Fibroblast of lung (primary cell): Measurements from ENCODE around the gene ZNF354C. TPM values are rescaled to one million over a fixed set of nuclear protein-coding genes. Genes with fewer than 3 reads are reported as not detected.

ENCODE experiments used
- DNase-seq, 2 donors: peaks; one replicate each; pipeline versions ENCODE4 v3.0.0 to v3.0.0-alpha.2; 2010; ENCODE audit warnings: low read depth in 2 of 2
- H2AFZ ChIP-seq: 2 replicates; pipeline ENCODE4 v1.5.1; 2012; ENCODE audit warnings: low read length, control low read depth, inconsistent platforms
- H3K27ac ChIP-seq: 2 replicates; pipeline ENCODE4 v1.5.1; 2011; ENCODE audit warnings: low read length, control low read depth; ENCODE audit not compliant: insufficient read depth
- H3K27me3 ChIP-seq: 2 replicates; pipeline ENCODE4 v1.5.1; 2011; ENCODE audit warnings: mild to moderate bottlenecking, low read length; ENCODE audit not compliant: control insufficient read depth, insufficient read depth
- H3K36me3 ChIP-seq: 2 replicates; pipeline ENCODE4 v1.5.1; 2011; ENCODE audit warnings: low read length; ENCODE audit not compliant: control insufficient read depth, insufficient read depth
- H3K4me1 ChIP-seq: 2 replicates; pipeline ENCODE4 v1.5.1; 2011; ENCODE audit warnings: low read length; ENCODE audit not compliant: control insufficient read depth, insufficient read depth; ENCODE audit errors: extremely low read depth
- H3K4me2 ChIP-seq: 2 replicates; pipeline ENCODE4 v1.5.1; 2011; ENCODE audit warnings: low read length, control low read depth; ENCODE audit not compliant: insufficient read depth; ENCODE audit errors: extremely low read depth
- H3K4me3 ChIP-seq, 4 experiments: fragments of 200-600 bp in 1 of 4; sonication (generic) in 1 of 4; replicated peaks in 1 of 4; 2 replicates each; pipeline ENCODE4 v1.5.1; 2011 to 2016; ENCODE audit warnings: low read length in 4 of 4, low read depth in 3 of 4, mild to moderate bottlenecking in 3 of 4, control low read depth in 2 of 4, inconsistent platforms in 1 of 4, mixed read lengths in 1 of 4; ENCODE audit not compliant: insufficient read depth in 1 of 4; ENCODE audit errors: control extremely low read depth in 1 of 4
- H3K79me2 ChIP-seq: 2 replicates; pipeline ENCODE4 v1.5.1; 2012; ENCODE audit warnings: mild to moderate bottlenecking, low read length, inconsistent platforms; ENCODE audit not compliant: control insufficient read depth, insufficient read depth
- H3K9ac ChIP-seq: 2 replicates; pipeline ENCODE4 v1.5.1; 2011; ENCODE audit warnings: mild to moderate bottlenecking, low read length, control low read depth; ENCODE audit not compliant: insufficient read depth
- H3K9me3 ChIP-seq: 2 replicates; pipeline ENCODE4 v1.5.1; 2012; ENCODE audit warnings: low read depth, low read length; ENCODE audit not compliant: control insufficient read depth, insufficient read depth
- H4K20me1 ChIP-seq: 2 replicates; pipeline ENCODE4 v1.5.1; 2011; ENCODE audit warnings: low read length; ENCODE audit not compliant: control insufficient read depth, insufficient read depth; ENCODE audit errors: extremely low read depth
- EZH2 ChIP-seq: IDR thresholded peaks from 2 replicates; pipeline ENCODE4 v1.5.1; 2012; ENCODE audit warnings: low read length, control low read depth, mild to moderate bottlenecking; ENCODE audit errors: missing control alignments
- polyA plus RNA-seq, 2 donors: library from polyadenylated mRNA; depleted of rRNA in 1 of 2; stranded (reverse) in 1 of 2; unstranded in 1 of 2; fragments of >200 nt; gene quantifications; 2 replicates each; pipeline ENCODE4 v1.2.1, GENCODE V29; 2011 to 2012; ENCODE audit warnings: missing spikeins in 1 of 2
- total RNA-seq: library from RNA; depleted of rRNA; stranded (reverse); fragments of >200 nt; gene quantifications from 2 replicates; pipeline ENCODE4 v1.2.1, GENCODE V29; 2014
- TF ChIP-seq, protein P1 (sequence below), 2 donors: IDR thresholded peaks in 1 of 2; conservative IDR thresholded peaks in 1 of 2; 1 replicate in 1 of 2; 2 replicates in 1 of 2; pipeline ENCODE4 v1.5.1; 2011 to 2012; ENCODE audit warnings: low read length in 2 of 2, control low read depth in 1 of 2, inconsistent platforms in 1 of 2, low read depth in 1 of 2, mild to moderate bottlenecking in 1 of 2

The ZNF354C gene
- total and polyA plus RNA-seq, 2 donors (not counting 1 experiment from before 2014, with no cell fraction given), result 4.4 to 12.4 TPM

DNA sequence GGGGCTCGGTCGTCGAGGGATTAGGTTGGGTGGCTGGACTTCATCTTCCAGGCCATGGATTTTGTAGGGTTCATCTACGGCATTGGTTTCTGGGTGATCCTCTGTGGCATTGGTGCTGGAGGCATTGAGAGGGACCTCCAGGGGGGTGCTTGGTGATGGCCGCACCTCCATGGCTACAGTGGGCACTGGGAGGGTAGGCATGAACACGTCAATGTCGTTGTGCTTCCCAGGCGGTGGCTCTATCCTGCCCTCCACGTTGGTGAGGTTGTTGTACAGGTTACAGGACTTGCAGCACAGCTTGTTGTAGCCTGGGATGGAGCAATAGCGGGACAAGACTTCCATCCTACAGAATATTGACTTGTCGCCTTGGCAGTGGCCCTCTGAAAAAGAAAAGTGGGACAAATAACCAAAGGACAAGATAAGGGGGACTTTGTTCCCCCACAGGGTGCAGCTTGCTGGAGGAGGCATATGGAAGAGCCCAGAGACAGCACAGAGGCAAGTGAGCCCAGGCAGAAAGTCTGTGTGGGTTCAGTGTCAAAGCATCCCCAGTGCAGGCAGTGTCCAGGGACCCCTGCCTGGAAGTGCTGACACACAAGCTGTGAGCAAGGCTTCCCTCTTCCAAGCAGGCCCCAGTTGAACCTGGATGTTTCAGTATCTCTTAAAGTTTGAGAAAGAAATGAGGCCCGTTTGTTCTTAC lies 53.9 kb downstream of the ZNF354C start:
- Histone ChIP-seq H2AFZ (no peak overlapping the region), H3K79me2 (no peaks in the 10 kb centered on the region), H3K27ac (no peak overlapping the region), H3K9ac (no peak overlapping the region), H3K9me3 (no peaks in the 10 kb centered on the region), H4K20me1 (no peaks in the 10 kb centered on the region), H3K36me3 (no peaks in the 10 kb centered on the region), H3K4me1 (no peaks in the 10 kb centered on the region), H3K4me2 (no peak overlapping the region), H3K27me3 (no peaks in the 10 kb centered on the region), H3K4me3 (no peak overlapping the region)
- DNase-seq, result no peak
- TF ChIP-seq, protein P1, sequence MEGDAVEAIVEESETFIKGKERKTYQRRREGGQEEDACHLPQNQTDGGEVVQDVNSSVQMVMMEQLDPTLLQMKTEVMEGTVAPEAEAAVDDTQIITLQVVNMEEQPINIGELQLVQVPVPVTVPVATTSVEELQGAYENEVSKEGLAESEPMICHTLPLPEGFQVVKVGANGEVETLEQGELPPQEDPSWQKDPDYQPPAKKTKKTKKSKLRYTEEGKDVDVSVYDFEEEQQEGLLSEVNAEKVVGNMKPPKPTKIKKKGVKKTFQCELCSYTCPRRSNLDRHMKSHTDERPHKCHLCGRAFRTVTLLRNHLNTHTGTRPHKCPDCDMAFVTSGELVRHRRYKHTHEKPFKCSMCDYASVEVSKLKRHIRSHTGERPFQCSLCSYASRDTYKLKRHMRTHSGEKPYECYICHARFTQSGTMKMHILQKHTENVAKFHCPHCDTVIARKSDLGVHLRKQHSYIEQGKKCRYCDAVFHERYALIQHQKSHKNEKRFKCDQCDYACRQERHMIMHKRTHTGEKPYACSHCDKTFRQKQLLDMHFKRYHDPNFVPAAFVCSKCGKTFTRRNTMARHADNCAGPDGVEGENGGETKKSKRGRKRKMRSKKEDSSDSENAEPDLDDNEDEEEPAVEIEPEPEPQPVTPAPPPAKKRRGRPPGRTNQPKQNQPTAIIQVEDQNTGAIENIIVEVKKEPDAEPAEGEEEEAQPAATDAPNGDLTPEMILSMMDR (conservative IDR thresholded peaks at IDR 0.05 in 1 of 2, IDR thresholded peaks at IDR 0.05 in 1 of 2; ENCODE audit: low read depth in 1 of 2, low read length in 2 of 2), result no peak
- no peak for TF ChIP-seq EZH2

DNA sequence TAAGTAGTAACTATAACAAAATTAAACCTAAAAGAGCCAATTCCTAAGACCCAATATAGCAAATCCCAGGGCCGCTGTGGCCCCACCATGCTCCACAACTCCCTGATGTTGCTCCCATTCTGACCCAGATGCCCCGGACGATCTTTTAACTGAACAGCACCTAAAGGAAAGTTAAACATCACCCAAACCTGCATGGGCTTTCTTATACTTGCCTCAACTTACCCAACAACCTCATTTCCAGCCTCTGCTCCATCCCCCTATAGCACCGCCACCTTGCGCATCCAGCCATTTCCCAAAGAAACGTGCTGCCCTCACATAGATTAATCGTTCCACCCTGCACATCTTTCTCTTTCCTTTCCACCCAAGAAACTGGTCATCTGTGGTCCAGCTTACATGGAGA lies 54.6 kb downstream of the ZNF354C start:
- Histone ChIP-seq H3K9me3 (no peaks in the 10 kb centered on the region), H3K4me2 (no peak overlapping the region), H3K9ac (no peak overlapping the region), H3K4me3 (no peak overlapping the region), H4K20me1 (no peaks in the 10 kb centered on the region), H3K4me1 (no peaks in the 10 kb centered on the region), H3K36me3 (no peaks in the 10 kb centered on the region), H3K27me3 (no peaks in the 10 kb centered on the region), H3K27ac (no peak overlapping the region), H3K79me2 (no peaks in the 10 kb centered on the region), H2AFZ (no peak overlapping the region)
- TF ChIP-seq EZH2, result no peak
- TF ChIP-seq, protein P1 (conservative IDR thresholded peaks at IDR 0.05 in 1 of 2, IDR thresholded peaks at IDR 0.05 in 1 of 2; ENCODE audit: low read depth in 1 of 2, low read length in 2 of 2), result no peak
- DNase-seq, result no peak

DNA sequence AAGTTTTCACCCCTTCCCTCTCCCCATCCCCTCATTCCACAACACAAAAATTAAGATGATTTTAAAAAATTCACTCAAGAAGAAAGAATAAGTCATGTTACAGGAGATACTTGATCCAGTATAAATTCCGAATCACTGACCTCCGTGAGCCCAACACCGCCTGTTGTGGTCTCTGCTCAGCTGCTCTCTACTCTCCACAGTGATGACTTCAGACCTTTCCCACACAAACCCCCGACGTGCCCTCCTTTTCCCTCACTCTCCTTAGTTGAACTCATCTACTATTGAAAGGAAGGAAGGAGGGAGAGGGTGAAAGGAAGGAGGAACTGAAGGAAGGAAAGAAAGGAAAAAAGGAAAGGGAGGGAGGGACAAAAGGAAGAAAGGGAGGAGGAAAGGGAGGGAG lies 55.1 kb downstream of the ZNF354C start:
- no peaks in the 10 kb centered on the region for H3K79me2 ChIP-seq
- H2AFZ ChIP-seq, result no peak overlapping the region
- H3K4me2 ChIP-seq, result no peak overlapping the region

More for the DNA sequence above, 55.1 kb downstream of the ZNF354C start:
- Histone ChIP-seq H3K9ac (no peak overlapping the region), H4K20me1 (no peaks in the 10 kb centered on the region), H3K9me3 (no peaks in the 10 kb centered on the region), H3K27me3 (no peaks in the 10 kb centered on the region), H3K4me3 (no peak overlapping the region), H3K4me1 (no peaks in the 10 kb centered on the region), H3K27ac (no peak overlapping the region), H3K36me3 (no peaks in the 10 kb centered on the region)
- TF ChIP-seq, protein P1 (conservative IDR thresholded peaks at IDR 0.05 in 1 of 2, IDR thresholded peaks at IDR 0.05 in 1 of 2; ENCODE audit: low read depth in 1 of 2, low read length in 2 of 2), result no peak
- no peak for TF ChIP-seq EZH2
- DNase-seq, result no peak
